HG03159 (cell line): ENCODE measurements around the gene BDP1.
A peak's percentile ranks its signal among the peaks of the same experiment; 100 is the strongest.
"Not testable (repeated sequence)": the region's sequence is repeated elsewhere in the genome, so short reads cannot be mapped to it uniquely, and the experiment has no call there.

ENCODE experiments used
- ATAC-seq: cut with Tn5 transposase; IDR thresholded peaks from one replicate; pipeline ENCODE4 v1.9.1; 2021; ENCODE audit warnings: mild to moderate bottlenecking, moderate library complexity; ENCODE audit not compliant: unreplicated experiment

BDP1 gene

DNA sequence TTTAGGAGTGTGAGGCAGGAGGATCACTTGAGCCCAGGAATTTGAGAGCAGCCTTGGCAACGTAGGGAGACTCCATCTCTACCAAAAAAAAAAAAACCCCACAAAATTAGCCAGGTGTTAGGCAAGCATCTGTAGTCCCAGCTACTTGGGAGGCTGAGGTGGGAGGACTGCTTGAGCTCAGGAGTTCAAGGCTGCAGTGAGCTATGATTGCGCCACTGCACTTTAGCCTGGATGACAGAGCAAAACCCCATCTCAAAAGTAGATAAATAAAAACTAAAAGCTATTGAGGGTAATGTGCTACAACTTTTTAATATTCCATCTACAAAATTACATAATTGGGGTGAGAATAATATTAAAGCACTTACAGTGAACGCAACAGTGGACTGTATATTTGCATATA lies 5.9 kb downstream of the BDP1 start:
- ATAC-seq = no peak

DNA sequence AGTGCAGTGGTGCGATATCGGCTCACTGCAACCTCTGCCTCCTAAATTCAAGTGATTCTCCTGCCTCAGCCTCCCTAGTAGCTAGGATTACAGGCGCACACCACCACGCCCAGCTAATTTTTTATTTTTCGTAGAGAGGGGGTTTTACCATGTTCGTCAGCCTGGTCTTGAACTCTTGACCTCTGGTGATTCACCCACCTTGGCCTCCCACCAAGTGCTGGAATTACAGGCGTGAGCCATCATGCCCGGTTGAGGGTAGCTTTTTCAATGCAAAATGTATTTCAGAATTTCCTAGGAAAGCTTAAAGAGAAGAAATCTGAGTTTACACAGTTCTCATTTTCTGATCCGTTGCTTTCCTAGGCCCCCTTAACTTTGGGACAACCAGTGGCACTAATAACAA lies 15.7 kb downstream of the BDP1 start:
- ATAC-seq = no peak

- no peak for ATAC-seq
These were observed 20.4 kb downstream of the BDP1 start for GRCh38 chr5:71475788-71476384.

GRCh38 chr5:71481441-71481840 lies 26.0 kb downstream of the BDP1 start:
- no peak for ATAC-seq

- no peak for ATAC-seq
These were observed 26.7 kb downstream of the BDP1 start for GRCh38 chr5:71482132-71482531.

GRCh38 chr5:71483355-71483754 lies 27.9 kb downstream of the BDP1 start:
- ATAC-seq = no peak

GRCh38 chr5:71492817-71493615 lies 37.6 kb downstream of the BDP1 start:
- no peak for ATAC-seq

DNA sequence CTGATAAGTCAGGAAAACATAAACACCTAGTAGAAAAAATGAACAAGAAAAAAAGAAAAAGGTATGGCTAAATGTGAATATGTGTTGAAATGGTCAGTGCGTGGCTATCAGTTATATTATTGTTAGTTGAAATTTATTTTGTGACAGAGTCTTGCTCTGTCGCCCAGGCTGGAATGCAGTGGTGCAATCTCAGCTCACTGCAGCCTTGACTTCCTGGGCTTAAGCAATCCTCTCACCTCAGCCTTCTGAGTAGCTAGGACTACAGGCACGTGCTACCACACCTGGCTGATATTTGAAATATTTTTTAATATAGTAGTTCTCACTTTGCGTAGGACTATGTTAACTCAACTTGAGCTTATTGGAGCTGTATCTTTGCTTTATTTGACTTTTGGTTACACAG lies 38.8 kb downstream of the BDP1 start:
- not testable (repeated sequence) for ATAC-seq

DNA sequence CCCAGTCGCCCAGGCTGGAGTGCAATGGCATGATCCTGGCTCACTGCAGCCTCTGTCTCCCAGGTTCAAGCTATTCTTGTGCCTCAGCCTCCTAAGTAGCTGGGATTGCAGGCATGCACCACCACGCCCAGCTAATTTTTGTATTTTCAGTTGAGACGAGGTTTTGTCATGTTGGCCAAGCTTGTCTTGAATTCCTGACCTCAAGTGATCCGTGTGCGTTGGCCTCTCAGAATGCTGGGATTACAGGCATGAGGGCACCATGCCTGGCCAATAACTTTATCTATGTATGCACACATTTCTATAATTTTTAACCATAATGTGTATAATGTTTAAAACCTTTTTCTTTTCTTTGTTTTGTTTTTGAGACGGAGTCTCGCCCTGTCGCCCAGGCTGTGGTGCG lies 43.3 kb downstream of the BDP1 start:
- not testable (repeated sequence) for ATAC-seq

GRCh38 chr5:71503536-71503935 lies 48.1 kb downstream of the BDP1 start:
- ATAC-seq = no peak

DNA sequence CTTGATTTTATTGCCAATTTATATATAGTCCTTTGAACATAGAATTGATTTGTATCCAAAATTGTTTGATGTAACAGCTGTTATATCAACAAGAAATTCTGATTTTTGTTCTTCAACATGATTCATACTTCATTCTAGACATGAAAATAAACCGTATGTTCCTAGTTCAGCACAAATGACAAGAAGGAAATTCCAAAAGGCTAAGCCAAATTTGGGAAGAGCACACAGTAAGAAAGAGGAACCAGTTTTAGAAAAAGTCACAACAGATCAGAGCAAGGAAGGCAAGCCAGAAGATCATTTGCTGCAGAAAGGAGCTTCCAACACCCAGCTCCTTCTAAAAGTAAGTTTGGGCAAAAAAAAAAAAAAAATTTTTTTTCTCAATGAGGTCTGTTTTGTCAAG lies 66.7 kb downstream of the BDP1 start:
- no peak for ATAC-seq

GRCh38 chr5:71525611-71526010 lies 70.2 kb downstream of the BDP1 start:
- ATAC-seq = not testable (repeated sequence)

DNA sequence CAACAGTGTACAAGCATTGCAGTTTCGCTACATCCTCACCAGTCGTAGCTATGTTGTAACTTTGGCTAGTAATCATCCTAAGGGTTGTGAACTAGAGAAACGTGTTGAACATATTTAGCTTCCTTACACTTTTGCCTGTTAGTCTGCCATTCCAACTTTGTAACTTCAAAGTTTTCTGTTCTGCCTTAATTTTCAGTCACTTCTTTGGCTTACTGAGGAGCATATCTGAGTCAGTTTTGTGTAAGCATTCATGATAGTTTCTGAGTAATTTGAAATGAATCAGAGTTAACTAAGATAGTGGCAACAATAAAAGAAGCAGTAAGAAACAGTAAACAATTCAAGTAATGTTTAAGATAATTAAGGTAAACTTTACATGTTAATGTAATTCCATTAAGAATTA lies 72.8 kb downstream of the BDP1 start:
- no peak for ATAC-seq

DNA sequence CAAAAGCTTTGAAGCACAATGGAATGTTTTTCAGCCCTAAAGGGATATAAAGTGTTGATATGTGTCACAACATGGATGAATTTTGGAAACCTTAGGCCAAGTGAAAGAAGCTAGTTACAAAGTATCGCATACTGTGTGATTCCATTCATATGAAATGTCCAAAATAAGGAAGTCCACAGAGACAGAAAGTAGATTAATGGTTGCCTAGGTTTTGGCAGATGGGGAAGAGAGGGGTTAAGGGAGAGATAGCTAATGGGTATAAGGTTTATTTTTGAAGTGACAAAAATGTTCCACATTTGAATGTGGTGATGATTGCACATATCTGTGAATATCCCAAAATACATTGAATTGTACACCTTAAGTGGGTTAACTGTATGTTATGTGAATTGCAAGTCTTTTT lies 74.2 kb downstream of the BDP1 start:
- no peak for ATAC-seq

GRCh38 chr5:71533142-71533541 lies 77.7 kb downstream of the BDP1 start:
- ATAC-seq = no peak

DNA sequence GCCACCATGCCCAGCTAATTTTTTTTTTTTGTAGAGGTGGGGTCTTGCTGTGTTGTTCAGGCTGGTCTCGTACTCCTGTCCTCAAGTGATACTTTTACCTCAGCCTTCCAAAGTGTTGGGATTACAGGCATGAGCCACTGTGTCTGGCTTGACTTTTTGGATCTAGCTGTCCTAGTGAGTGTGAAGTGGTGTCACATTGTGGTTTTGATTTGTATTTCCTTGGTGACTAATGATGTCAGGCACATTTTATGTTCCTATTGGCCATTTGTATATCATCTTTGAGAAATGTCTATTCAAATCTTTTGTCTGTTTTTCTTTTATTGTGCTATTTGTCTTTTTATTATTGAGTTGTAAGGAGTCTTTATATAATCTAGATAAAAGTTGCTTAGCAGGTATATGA lies 78.2 kb downstream of the BDP1 start:
- ATAC-seq = peak; percentile 48

DNA sequence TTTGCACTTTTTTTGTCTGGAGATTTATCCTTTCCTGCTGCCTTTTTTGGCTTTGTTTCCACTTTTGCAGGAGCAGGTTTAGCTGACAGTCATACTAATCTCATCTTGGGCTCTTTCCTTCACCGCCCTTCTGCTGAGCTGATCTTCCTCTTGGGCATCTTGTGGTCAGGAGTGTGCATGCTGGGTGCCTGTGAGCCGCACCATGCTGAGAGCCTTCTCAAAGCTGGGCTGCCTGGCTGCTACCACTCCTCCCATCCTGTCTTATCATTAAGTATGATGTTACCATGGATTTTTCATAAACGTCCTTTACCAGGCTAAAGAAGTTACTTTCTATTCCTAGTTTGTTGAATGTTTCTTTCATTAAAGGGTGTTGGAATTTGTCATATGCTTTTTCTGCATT lies 82.2 kb downstream of the BDP1 start:
- no peak for ATAC-seq

- not testable (repeated sequence) for ATAC-seq
These were observed 95.4 kb downstream of the BDP1 start for GRCh38 chr5:71550885-71551284.

DNA sequence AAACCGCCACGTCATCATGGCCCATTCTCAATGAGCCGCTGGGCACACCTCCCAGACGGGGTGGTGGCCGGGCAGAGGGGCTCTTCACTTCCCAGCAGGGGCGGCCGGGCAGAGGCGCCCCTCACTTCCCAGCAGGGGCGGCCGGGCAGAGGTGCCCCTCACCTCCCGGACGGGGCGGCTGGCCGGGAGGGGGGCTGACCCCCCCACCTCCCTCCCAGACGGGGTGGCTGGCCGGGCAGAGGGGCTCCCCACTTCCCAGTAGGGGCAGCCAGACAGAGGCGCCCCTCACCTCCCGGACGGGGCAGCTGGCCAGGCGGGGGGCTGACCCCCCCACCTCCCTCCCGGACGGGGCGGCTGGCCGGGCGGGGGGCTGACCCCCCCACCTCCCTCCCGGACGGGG lies 96.1 kb downstream of the BDP1 start:
- not testable (repeated sequence) for ATAC-seq

DNA sequence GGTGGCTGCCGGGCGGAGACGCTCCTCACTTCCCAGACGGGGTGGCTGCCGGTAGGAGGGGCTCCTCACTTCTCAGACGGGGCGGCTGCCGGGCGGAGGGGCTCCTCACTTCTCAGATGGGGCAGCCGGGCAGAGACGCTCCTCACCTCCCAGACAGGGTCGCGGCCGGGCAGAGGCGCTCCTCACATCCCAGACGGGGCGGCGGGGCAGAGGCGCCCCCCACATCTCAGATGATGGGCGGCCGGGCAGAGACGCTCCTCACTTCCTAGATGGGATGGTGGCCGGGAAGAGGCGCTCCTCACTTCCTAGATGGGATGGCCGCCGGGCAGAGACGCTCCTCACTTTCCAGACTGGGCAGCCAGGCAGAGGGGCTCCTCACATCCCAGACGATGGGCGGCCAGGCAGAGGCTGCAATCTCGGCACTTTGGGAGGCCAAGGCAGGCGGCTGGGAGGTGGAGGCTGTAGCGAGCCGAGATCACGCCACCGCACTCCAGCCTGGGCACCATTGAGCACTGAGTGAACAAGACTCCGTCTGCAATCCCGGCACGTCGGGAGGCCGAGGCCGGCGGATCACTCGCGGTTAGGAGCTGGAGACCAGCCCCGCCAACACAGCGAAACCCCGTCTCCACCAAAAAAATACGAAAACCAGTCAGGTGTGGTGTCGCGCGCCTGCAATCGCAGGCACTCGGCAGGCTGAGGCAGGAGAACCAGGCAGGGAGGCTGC lies 96.7 kb downstream of the BDP1 start:
- ATAC-seq = not testable (repeated sequence)

DNA sequence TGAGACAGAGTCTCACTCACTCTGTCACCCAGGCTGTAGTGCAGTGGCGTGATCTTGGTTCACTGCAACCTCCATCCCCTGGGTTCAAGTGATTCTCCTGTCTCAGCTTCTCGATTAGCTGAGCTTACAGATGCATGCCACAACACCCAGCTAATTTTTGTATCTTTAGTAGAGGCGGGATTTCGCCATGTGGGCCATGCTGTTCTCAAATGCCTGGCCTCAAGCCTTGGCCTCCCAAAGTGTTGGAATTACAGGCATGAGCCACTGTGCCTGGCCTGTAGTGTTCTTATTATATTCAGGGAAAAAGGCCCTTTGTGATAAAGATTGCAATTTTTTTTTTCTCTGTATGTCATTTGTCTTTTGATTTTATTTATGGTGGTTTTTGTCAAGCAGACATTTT lies 107.7 kb downstream of the BDP1 start:
- ATAC-seq = no peak

GRCh38 chr5:71564895-71565294 lies 109.4 kb downstream of the BDP1 start:
- ATAC-seq = no peak
